OCI-LY7 (cell line): ENCODE results near the gene OR1J2.

ENCODE experiments used
- CTCF ChIP-seq: fragments of 200-600 bp; sonication (generic); conservative IDR thresholded peaks from 2 replicates; pipeline ENCODE4 v1.5.1; 2014; ENCODE audit warnings: mild to moderate bottlenecking, antibody characterized with exemption, low read length, moderate library complexity, mixed read lengths
- EZH2phosphoT487 ChIP-seq: fragments of 200-600 bp; sonication (generic); IDR thresholded peaks from 2 replicates; pipeline ENCODE4 v1.6.1; 2018; ENCODE audit warnings: low read depth, borderline replicate concordance, mild to moderate bottlenecking, mixed run types, antibody characterized with exemption, low read length, moderate library complexity, mixed read lengths

GRCh38 chr9:122552812-122553211, 42.2 kb downstream of the OR1J2 start, which contains the start of gene OR1N2:
- TF ChIP-seq CTCF: no peak
- no peak for TF ChIP-seq EZH2phosphoT487
